PC-9 (cell line): ENCODE results near the gene ABCA7.

Source experiments
- EZH2 ChIP-seq: fragments of 200-600 bp; sonication (generic); IDR thresholded peaks from 2 replicates; pipeline ENCODE4 v1.8.0; 2017; ENCODE audit warnings: antibody characterized with exemption, low read depth
- TF ChIP-seq, protein P1 (sequence below): fragments of 200-600 bp; sonication (generic); conservative IDR thresholded peaks from 2 replicates; pipeline ENCODE4 v1.6.1; 2017; ENCODE audit warnings: mixed run types, antibody characterized with exemption, mild to moderate bottlenecking, moderate library complexity

GRCh38 chr19:993831-994393 is 46.0 kb upstream of the ABCA7 start:
- TF ChIP-seq, protein P1, sequence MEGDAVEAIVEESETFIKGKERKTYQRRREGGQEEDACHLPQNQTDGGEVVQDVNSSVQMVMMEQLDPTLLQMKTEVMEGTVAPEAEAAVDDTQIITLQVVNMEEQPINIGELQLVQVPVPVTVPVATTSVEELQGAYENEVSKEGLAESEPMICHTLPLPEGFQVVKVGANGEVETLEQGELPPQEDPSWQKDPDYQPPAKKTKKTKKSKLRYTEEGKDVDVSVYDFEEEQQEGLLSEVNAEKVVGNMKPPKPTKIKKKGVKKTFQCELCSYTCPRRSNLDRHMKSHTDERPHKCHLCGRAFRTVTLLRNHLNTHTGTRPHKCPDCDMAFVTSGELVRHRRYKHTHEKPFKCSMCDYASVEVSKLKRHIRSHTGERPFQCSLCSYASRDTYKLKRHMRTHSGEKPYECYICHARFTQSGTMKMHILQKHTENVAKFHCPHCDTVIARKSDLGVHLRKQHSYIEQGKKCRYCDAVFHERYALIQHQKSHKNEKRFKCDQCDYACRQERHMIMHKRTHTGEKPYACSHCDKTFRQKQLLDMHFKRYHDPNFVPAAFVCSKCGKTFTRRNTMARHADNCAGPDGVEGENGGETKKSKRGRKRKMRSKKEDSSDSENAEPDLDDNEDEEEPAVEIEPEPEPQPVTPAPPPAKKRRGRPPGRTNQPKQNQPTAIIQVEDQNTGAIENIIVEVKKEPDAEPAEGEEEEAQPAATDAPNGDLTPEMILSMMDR, result no peak
- TF ChIP-seq EZH2, result no peak
